Cardiac muscle cell (in vitro differentiated cells and primary cell): ENCODE data around the gene BANK1. TPM values are rescaled to one million over a fixed set of nuclear protein-coding genes. Genes with fewer than 3 reads are reported as not detected.

Source experiments
- DNase-seq, 2 donors: peaks; one replicate each; pipeline versions ENCODE4 v3.0.0 to v3.0.0-alpha.2; 2010 to 2017; ENCODE audit warnings: low read depth in 1 of 2, low spot score in 1 of 2
- H3K27ac ChIP-seq: fragments of 200-600 bp; sonication (generic); 2 replicates; pipeline ENCODE4 v1.5.1; 2016
- H3K27me3 ChIP-seq: fragments of 200-600 bp; sonication (generic); 2 replicates; pipeline ENCODE4 v1.6.0; 2016; ENCODE audit warnings: control low read depth
- H3K36me3 ChIP-seq: fragments of 200-600 bp; sonication (generic); 2 replicates; pipeline ENCODE4 v1.5.1; 2016; ENCODE audit warnings: control low read depth
- H3K4me1 ChIP-seq: fragments of 200-600 bp; sonication (generic); 2 replicates; pipeline ENCODE4 v1.8.1; 2017; ENCODE audit warnings: low read depth, mild to moderate bottlenecking, mixed run types
- H3K4me3 ChIP-seq: fragments of 200-600 bp; sonication (generic); 2 replicates; pipeline ENCODE4 v1.5.1; 2016; ENCODE audit warnings: mild to moderate bottlenecking
- H3K9me3 ChIP-seq: fragments of 200-600 bp; sonication (generic); 2 replicates; pipeline ENCODE4 v1.5.1; 2017; ENCODE audit warnings: low read depth, mild to moderate bottlenecking, control low read depth
- CTCF ChIP-seq: IDR thresholded peaks from 2 replicates; pipeline ENCODE4 v1.5.1; 2012; ENCODE audit warnings: low read depth, mild to moderate bottlenecking, low read length
- polyA plus RNA-seq: library from polyadenylated mRNA; unstranded; fragments of >200 nt; fragmentation: Nextera tagmentation; extraction: Ambion mirVana; gene quantifications from 2 replicates; pipeline ENCODE4 v1.2.1, GENCODE V29; 2016
- total RNA-seq: library from RNA; depleted of rRNA; stranded (reverse); fragments of >200 nt; gene quantifications from 2 replicates; pipeline ENCODE4 v1.2.3, GENCODE V29; 2016

The BANK1 gene
- total and polyA plus RNA-seq, 2 experiments from 2014 or later: 0.27 to 0.46 TPM

- Histone ChIP-seq H3K4me3 (no peak overlapping the region), H3K27ac (no peak overlapping the region), H3K27me3 (no peaks in the 10 kb centered on the region), H3K9me3 (no peaks in the 10 kb centered on the region), H3K4me1 (no peaks in the 10 kb centered on the region), H3K36me3 (no peaks in the 10 kb centered on the region)
- no peak for DNase-seq
- TF ChIP-seq CTCF: no peak
Measured at GRCh38 chr4:101833480-101833879, 43.0 kb downstream of the BANK1 start.

- no peaks in the 10 kb centered on the region for H3K36me3 ChIP-seq
- H3K4me1 ChIP-seq: no peaks in the 10 kb centered on the region
- peak; percentile 7 to 82 for DNase-seq
- no peaks in the 10 kb centered on the region for H3K9me3 ChIP-seq
- no peak overlapping the region for H3K27ac ChIP-seq
- no peak overlapping the region for H3K4me3 ChIP-seq
- H3K27me3 ChIP-seq: no peaks in the 10 kb centered on the region
- no peak for TF ChIP-seq CTCF
Measured at GRCh38 chr4:101835121-101835904, 44.8 kb downstream of the BANK1 start.

- no peaks in the 10 kb centered on the region for H3K4me1 ChIP-seq
- H3K27me3 ChIP-seq: no peaks in the 10 kb centered on the region
- no peaks in the 10 kb centered on the region for H3K9me3 ChIP-seq
- no peak for TF ChIP-seq CTCF
- no peaks in the 10 kb centered on the region for H3K36me3 ChIP-seq
- no peak for DNase-seq
- no peak overlapping the region for H3K4me3 ChIP-seq
- H3K27ac ChIP-seq: no peak overlapping the region
Measured at GRCh38 chr4:101843054-101843453, 52.5 kb downstream of the BANK1 start.

- no peak for DNase-seq
- Histone ChIP-seq H3K36me3 (no peaks in the 10 kb centered on the region), H3K27me3 (no peaks in the 10 kb centered on the region), H3K27ac (no peak overlapping the region), H3K9me3 (no peaks in the 10 kb centered on the region), H3K4me1 (no peaks in the 10 kb centered on the region), H3K4me3 (no peak overlapping the region)
- TF ChIP-seq CTCF: no peak
Measured at GRCh38 chr4:101846550-101846949, 56.0 kb downstream of the BANK1 start.

- no peaks in the 10 kb centered on the region for H3K9me3 ChIP-seq
- H3K4me1 ChIP-seq: no peaks in the 10 kb centered on the region
- H3K36me3 ChIP-seq: no peaks in the 10 kb centered on the region
- no peak overlapping the region for H3K27ac ChIP-seq
- TF ChIP-seq CTCF: no peak
- no peak overlapping the region for H3K4me3 ChIP-seq
- H3K27me3 ChIP-seq: no peaks in the 10 kb centered on the region
- no peak for DNase-seq
Measured at GRCh38 chr4:101850698-101851097, 60.2 kb downstream of the BANK1 start.
